ENCODE measurements around the gene ENOX1.

ENOX1 gene

GRCh38 chr13:43232144-43232872, 554.5 kb downstream of the ENOX1 start:
- DNase-seq = no peak

- no peak for DNase-seq
These were observed 555.8 kb downstream of the ENOX1 start for GRCh38 chr13:43230989-43231388.

DNA sequence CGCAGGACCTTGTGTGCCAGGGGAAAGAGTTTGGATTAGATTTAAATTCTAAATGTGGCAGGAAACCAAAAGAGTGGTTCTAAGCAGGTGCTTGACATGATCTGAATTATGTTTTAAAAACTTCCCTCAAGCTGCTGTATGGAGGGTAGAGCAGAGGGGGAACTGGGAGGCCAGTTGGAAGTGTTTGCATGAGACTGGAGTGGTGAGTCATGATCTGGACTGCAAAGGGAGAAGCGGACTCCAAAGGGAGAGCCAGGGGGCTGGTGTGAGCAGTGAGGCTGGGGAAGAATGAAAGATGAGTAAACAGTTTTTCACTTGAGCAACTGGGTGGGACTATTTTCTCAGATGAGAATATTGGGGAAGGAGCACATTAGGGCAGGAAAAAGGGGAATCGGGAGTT, 557.3 kb downstream of the ENOX1 start:
- no peak for DNase-seq

GRCh38 chr13:43227721-43228120, 559.1 kb downstream of the ENOX1 start:
- no peak for DNase-seq

DNA sequence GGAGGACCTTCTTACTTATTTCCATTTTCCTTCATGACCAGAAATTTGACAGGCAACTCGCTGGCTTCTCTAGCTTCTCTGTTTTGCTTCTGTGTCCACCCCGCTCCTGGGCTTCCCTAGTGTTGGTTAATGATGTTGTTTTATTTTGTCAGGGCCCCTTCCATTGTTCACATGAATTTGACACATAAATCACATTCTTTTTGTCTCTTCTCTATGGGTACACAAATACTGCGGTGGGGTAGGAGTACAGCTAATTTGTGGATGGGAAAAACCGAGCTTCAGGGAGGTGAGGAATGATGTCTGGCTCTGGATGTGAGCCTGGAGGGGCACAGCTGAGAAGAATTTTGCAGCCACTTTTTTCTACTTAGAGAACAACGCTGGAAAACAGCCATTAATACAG, 563.6 kb downstream of the ENOX1 start:
- no peak for DNase-seq

DNA sequence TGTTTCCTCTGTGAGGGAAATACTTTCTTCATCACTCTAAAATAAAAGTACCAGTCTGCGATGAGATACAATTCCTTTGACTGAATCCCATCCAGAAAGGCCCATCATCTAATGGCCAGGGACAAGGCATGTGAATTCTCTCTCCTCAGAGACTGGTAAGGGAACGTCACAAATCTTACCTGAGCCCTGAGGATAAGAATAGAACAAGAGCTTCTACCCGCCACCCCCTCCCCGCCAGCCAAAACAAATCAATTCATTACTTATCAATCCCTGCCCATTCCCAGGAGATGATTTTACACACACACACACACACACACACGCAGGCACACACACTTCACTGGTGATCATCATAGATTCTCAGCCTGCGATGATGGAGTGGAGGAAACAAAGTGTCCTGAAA, 564.7 kb downstream of the ENOX1 start:
- DNase-seq = no peak

DNA sequence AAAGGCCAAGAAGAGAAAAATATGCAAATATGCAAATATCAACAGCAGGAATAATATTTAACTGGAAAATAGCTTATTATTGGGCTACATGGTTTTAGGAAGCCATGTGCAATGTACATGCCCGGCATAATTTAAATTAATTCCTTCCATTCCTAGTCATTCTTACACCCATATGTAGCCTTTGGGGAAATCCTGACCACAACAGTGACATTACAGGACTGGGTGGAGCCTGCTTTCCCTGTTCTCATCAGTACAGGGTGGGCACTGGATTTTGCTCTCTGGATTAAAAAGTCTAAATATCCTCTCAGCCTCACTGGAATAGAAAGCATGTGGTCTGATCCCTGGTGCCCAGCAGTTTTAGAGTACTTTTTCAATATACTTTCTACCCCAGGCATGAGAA, 565.2 kb downstream of the ENOX1 start:
- DNase-seq = no peak

GRCh38 chr13:43220873-43221595, 565.7 kb downstream of the ENOX1 start:
- DNase-seq = no peak

- DNase-seq = no peak
These were observed 572.6 kb downstream of the ENOX1 start for GRCh38 chr13:43214124-43214523.

- no peak for DNase-seq
These were observed 579.9 kb downstream of the ENOX1 start for GRCh38 chr13:43206838-43207237.

DNA sequence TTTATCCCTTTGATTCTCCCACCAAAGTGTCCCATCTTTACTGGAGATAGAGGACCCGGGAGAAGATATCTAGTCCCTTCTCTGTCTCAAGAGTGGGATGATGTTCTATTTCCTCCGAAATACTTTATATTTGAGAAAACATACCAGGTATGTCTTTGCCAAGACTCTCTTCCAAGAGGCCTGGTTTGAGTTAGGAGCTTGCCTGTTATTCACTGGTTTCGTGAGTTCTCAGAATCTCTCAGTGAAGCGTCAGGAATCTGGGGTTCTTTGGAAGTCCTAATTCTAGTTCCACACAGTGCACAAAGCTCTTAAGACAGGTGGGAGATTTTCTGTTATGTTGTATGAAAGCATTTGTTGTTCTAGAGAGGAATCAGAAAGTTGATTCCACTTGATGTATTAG, 581.4 kb downstream of the ENOX1 start:
- no peak for DNase-seq

GRCh38 chr13:43204591-43204990, 582.2 kb downstream of the ENOX1 start:
- no peak for DNase-seq

GRCh38 chr13:43203781-43204180, 583.0 kb downstream of the ENOX1 start:
- no peak for DNase-seq

DNA sequence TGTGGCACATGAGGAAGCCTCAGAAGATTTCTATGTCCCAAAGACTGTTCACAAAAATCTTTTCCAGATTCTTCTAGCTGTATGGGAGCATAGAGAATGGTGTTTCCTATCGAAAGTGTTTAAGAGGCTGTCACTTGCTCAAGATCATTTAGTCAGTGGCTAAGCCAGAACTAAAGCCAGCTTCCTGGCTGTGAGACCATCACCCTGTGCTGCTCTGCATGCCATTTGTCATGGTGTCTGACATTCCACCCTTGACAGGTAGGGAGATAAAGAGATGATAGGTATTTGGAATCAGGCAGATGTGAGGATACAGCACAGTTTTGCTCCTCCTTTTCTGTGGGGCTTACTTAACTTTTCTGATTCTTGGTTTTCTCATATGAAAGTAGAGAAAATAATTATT, 586.0 kb downstream of the ENOX1 start:
- DNase-seq = no peak

DNA sequence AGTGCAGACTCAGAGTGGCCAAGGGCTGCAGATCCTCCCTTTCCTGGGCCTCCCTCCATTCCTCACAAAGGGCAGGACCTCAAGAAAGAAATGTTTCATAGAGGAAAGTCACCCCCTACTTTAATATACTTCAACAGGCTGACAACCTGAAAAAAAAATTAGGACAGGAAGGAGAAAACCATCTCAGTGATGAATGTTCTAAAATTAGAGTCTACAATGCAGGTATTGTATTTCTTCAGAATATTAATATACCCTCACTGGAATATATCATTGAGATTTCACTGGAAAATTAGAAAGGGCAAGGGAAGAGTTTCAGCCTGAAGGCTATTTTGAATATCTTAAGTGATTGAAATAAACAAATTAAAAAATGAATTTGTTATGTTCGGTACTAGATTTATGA, 586.5 kb downstream of the ENOX1 start:
- DNase-seq = no peak

DNA sequence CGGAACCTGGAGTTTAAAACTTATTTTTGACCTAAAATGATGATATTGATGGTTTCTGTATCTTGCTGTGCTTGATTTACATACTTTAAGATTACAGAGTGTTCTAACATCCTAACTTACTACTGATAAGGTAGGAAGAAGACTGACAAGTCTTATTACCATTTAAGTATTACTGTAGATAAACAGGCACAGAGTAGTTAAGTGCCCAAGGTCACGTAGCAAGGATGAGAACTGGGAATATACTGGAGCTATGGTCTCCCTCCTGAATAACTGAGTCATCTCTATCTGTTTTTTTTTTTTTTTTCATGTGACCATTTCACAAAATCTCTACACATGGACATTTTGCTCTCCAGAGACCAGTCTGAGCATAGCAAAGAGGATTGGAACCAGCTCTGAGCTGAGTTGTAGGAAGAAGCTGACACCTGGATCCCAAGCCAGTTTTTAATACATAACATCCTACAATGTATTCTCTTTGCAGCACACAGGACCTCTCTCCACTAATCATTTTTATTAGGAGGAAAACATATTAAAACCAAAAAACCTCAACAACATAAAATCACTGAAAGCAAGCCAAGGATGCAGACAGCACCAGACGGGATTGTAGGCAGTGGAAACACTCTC, 589.9 kb downstream of the ENOX1 start:
- no peak for DNase-seq

- DNase-seq = no peak
These were observed 590.6 kb downstream of the ENOX1 start for GRCh38 chr13:43196086-43196621.

DNA sequence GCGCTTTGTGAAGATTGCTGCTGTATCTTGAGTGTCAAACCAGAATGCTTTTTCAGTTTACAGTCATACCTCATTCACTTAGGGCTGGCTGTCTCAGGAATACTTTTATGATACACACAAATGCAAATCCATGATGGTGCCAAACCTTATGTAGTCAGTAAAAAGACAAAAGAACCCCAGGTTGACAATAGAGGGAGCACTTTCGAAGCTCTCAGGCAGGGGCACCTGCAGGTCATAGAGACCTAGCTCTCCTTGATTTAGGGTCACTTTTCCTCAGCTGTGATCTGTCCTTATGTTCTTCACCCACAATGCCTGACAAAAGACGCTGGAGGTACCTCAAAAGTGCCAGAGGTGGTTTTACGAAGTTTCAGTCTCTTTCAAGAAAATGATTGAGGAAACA, 591.2 kb downstream of the ENOX1 start:
- DNase-seq = no peak

- no peak for DNase-seq
These were observed 591.7 kb downstream of the ENOX1 start for GRCh38 chr13:43195112-43195511.

DNA sequence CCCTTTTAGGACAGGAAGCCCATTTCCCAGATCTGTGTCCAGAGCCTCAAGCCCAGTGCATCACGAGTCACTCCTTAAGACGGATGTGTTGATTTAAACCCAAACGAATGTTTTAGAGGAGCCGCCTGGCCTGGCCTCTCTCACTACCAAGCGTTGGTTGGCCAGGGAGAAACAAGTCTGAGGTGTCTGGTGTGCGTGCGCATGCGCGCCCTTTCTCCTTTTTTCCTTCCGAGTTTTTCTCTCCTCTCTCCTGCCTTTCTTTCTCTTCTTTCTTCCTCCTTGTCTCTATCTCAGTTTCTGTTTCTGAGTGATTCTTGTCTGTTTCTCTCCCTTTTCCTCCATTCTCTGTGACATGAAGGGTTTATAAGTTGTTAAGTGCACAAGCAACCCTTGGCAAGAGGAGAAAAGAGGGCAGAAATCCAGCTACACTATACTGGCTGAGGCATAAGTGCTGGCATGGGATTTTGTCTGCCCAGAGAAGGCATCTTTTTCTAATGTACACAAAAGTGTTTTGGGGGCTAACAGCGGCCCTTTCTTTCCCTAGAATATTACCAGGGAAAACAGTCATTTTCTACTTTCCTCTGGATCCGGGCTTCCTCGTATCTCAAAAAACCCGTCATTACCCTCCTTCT, 592.9 kb downstream of the ENOX1 start:
- DNase-seq = no peak

DNA sequence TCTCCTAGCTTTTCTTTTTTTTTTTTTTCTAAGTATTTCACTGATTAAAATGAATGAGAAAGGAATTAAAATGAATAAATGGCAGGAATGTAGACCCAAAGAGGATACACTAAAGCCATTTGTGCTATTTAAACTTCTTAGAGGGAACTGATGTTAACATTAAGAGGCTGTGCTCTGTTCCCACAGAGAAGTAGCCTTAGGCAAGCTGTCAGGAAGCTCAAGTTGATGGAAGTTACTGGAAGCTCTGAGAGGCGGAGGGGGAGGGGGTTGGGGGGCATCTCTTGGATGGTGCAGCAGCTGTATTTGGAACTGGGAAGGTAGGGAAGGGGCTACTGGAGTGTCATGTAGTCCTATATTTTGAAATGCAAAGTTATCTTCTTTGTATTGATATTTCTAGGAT, 595.2 kb downstream of the ENOX1 start:
- no peak for DNase-seq

DNA sequence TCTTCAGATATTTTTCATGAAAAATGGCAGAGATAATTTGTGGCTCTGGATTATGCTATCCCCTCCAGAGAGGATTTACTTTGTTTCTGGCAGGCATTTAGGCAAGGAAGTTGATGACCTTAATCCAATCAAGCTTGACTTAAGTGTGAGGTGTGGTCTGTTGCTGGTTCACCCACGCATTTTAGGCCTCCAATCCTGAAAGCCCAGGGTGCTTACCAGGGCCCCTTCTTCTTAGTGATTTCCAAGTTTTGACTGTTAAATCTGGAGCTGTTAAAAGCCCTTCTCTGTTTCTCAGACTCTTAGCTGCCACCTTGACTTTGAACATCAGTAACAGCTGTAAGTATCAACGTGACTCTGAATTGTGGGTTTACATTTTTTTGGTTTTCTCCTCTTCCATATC, 601.5 kb downstream of the ENOX1 start:
- DNase-seq = no peak

DNA sequence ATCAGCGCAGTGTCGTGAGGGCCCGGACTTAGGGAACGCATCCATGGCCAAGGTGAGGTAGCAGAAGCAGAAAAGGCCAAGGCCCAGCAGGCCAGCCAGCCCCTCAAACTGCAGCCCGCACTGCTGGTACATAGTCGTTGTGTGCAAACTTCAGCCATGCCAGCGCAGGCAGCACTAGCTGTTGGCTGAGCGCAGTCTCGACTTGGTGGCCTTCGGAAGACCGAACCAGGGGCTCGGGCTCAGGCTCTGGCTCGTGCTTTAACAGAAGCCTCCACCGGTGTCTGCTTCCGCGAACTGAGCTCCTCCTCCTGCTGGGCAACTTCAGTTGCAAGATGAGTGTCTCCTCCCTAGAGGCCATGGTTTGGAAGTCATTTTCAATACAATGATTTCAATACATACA, 605.9 kb downstream of the ENOX1 start:
- no peak for DNase-seq

Measured in CD4-positive, alpha-beta T cell treated with Interleukin-15 for 1 hour (primary cell).